GM12873 (cell line): ENCODE results near the gene AGPAT4.

Source experiments
- CTCF ChIP-seq: IDR thresholded peaks from 2 replicates; pipeline ENCODE4 v1.5.1; 2012; ENCODE audit warnings: low read depth, mild to moderate bottlenecking, moderate library complexity, low read length, control low read depth; ENCODE audit not compliant: insufficient read depth; ENCODE audit errors: missing control alignments

Gene AGPAT4

GRCh38 chr6:161292145-161292544 is 18.3 kb upstream of the AGPAT4 start:
- TF ChIP-seq CTCF: no peak

- no peak for TF ChIP-seq CTCF
These were observed 16.9 kb upstream of the AGPAT4 start for GRCh38 chr6:161290751-161291150.

- no peak for TF ChIP-seq CTCF
These were observed 10.8 kb upstream of the AGPAT4 start for GRCh38 chr6:161284653-161285052.

GRCh38 chr6:161281092-161281491 is 7.2 kb upstream of the AGPAT4 start:
- TF ChIP-seq CTCF: no peak

GRCh38 chr6:161279677-161280415 is 6.0 kb upstream of the AGPAT4 start:
- TF ChIP-seq CTCF: no peak

- no peak for TF ChIP-seq CTCF
These were observed 2.8 kb upstream of the AGPAT4 start for GRCh38 chr6:161276605-161277155.

- no peak for TF ChIP-seq CTCF
These were observed 1.0 kb upstream of the AGPAT4 start for GRCh38 chr6:161274898-161275297.
